ENCODE data around the gene CALD1.

CALD1 gene

GRCh38 chr7:134887523-134887922 is 108.1 kb downstream of the CALD1 start:
- H3K9me3 ChIP-seq: no peaks in the 10 kb centered on the region
- H3K36me3 ChIP-seq: no peaks in the 10 kb centered on the region
- DNase-seq: no peak
- TF ChIP-seq CTCF (IDR thresholded peaks at IDR 0.05; ENCODE audit: low read depth, low read length): no peak
- no peaks in the 10 kb centered on the region for H3K27me3 ChIP-seq
- no peak overlapping the region for H3K4me3 ChIP-seq (ENCODE audit: low read depth, low read length)
- peaks cover 19% of the 10 kb centered on the region for H3K4me1 ChIP-seq

DNA sequence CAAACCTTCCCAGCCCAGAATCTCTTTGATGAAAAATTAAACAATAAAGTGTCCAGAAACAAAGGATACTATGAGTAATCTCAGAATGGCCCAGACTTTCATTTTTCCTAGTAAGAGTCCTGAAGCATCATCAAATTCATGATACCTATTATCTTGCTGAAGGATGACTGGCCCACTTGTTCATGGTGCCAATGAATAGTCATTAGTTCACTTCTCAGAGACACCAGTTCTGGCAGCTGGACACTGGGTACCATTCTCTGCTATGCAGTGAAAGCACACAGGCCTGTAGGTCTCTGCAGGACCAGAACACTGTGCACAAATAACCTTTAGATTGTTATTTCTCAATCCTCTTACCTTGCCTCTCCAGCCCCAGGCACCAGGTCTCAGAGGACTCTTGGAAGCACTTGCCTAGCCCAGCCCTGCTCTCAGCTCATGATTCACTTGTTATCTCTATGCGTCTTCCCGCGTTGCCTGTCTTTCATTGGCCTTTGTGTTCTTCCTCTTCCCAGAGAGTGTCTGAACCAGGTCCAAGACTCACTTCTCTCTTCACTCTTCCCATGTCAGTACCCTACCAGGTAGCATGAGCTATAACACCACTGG is 108.8 kb downstream of the CALD1 start:
- peaks cover 19% of the 10 kb centered on the region for H3K4me1 ChIP-seq
- H3K36me3 ChIP-seq: no peaks in the 10 kb centered on the region
- no peak overlapping the region for H3K4me3 ChIP-seq (ENCODE audit: low read depth, low read length)
- no peaks in the 10 kb centered on the region for H3K9me3 ChIP-seq
- TF ChIP-seq CTCF (IDR thresholded peaks at IDR 0.05; ENCODE audit: low read depth, low read length): no peak
- no peaks in the 10 kb centered on the region for H3K27me3 ChIP-seq
- no peak for DNase-seq

- Histone ChIP-seq H3K4me1 (peaks cover 19% of the 10 kb centered on the region), H3K36me3 (no peaks in the 10 kb centered on the region), H3K4me3 (ENCODE audit: low read depth, low read length) (peak overlapping the region; percentile 88), H3K27me3 (no peaks in the 10 kb centered on the region), H3K9me3 (no peaks in the 10 kb centered on the region)
- DNase-seq: peak; percentile 80
- no peak for TF ChIP-seq CTCF (IDR thresholded peaks at IDR 0.05; ENCODE audit: low read depth, low read length)
These were observed 111.1 kb downstream of the CALD1 start for GRCh38 chr7:134890246-134891240.

DNA sequence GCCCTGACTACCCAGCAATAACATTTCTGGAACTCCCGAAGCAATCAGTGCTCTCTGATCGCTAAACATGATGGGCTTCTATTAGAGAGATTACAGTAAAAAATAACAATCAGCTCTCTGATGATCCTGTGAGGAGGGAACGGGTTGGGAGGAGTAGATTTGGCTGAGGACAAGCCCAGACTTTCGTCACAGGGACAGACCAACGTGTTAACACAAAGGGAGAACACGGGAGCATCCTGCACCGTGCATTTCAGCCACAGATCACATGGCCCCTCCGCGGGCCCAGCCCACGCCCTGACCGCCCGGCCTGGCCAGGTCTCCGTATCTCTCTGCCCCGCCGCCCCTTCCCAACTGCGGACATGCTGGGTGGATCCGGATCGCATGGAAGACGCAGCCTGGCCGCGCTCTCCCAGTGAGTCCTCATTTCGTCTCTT is 111.8 kb downstream of the CALD1 start:
- H3K4me1 ChIP-seq: peaks cover 15% of the 10 kb centered on the region
- peak; percentile 88 for DNase-seq
- H3K4me3 ChIP-seq (ENCODE audit: low read depth, low read length): peak overlapping the region; percentile 88

GRCh38 chr7:134891696-134892678 is 112.6 kb downstream of the CALD1 start:
- Histone ChIP-seq H3K4me1 (peaks cover 10% of the 10 kb centered on the region), H3K36me3 (no peaks in the 10 kb centered on the region; the same call in 1 of the 2 replicates)
- no peak for TF ChIP-seq CTCF (IDR thresholded peaks at IDR 0.05; ENCODE audit: low read depth, low read length)

More for the DNA sequence above, 111.8 kb downstream of the CALD1 start:
- no peaks in the 10 kb centered on the region for H3K27me3 ChIP-seq
- H3K9me3 ChIP-seq: no peaks in the 10 kb centered on the region
- no peak for TF ChIP-seq CTCF (IDR thresholded peaks at IDR 0.05; ENCODE audit: low read depth, low read length)
- no peaks in the 10 kb centered on the region; the same call in 1 of the 2 replicates for H3K36me3 ChIP-seq

More at GRCh38 chr7:134891696-134892678, 112.6 kb downstream of the CALD1 start:
- Histone ChIP-seq H3K4me3 (ENCODE audit: low read depth, low read length) (peak overlapping the region; percentile 88), H3K27me3 (no peaks in the 10 kb centered on the region), H3K9me3 (0 out of 2 replicates have a peak, but pooled peaks cover 3% of the 10 kb centered on the region)
- DNase-seq: no peak

Measured in BE2C (cell line).